GM21526 (cell line): Measurements from ENCODE around the gene SMC5.

ENCODE experiments used
- ATAC-seq: cut with Tn5 transposase; IDR thresholded peaks from one replicate; pipeline ENCODE4 v1.9.1; 2021; ENCODE audit warnings: moderate library complexity; ENCODE audit not compliant: unreplicated experiment, low FRiP score

The SMC5 gene

GRCh38 chr9:70402213-70402612, 143.4 kb downstream of the SMC5 start:
- ATAC-seq, result no peak

- ATAC-seq, result no peak
Observed at GRCh38 chr9:70403166-70403565, 144.4 kb downstream of the SMC5 start.

GRCh38 chr9:70403618-70404025, 144.8 kb downstream of the SMC5 start:
- ATAC-seq, result no peak

- no peak for ATAC-seq
Observed at GRCh38 chr9:70404261-70404660, 145.5 kb downstream of the SMC5 start.
